HG02588 (cell line): ENCODE results near the gene HSCB.
"Not testable (repeated sequence)": the region's sequence is repeated elsewhere in the genome, so short reads cannot be mapped to it uniquely, and the experiment has no call there.

ENCODE experiments used
- ATAC-seq: cut with Tn5 transposase; IDR thresholded peaks from one replicate; pipeline ENCODE4 v1.9.1; 2021; ENCODE audit warnings: mild to moderate bottlenecking, moderate library complexity; ENCODE audit not compliant: unreplicated experiment

The HSCB gene, protein sequence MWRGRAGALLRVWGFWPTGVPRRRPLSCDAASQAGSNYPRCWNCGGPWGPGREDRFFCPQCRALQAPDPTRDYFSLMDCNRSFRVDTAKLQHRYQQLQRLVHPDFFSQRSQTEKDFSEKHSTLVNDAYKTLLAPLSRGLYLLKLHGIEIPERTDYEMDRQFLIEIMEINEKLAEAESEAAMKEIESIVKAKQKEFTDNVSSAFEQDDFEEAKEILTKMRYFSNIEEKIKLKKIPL

DNA sequence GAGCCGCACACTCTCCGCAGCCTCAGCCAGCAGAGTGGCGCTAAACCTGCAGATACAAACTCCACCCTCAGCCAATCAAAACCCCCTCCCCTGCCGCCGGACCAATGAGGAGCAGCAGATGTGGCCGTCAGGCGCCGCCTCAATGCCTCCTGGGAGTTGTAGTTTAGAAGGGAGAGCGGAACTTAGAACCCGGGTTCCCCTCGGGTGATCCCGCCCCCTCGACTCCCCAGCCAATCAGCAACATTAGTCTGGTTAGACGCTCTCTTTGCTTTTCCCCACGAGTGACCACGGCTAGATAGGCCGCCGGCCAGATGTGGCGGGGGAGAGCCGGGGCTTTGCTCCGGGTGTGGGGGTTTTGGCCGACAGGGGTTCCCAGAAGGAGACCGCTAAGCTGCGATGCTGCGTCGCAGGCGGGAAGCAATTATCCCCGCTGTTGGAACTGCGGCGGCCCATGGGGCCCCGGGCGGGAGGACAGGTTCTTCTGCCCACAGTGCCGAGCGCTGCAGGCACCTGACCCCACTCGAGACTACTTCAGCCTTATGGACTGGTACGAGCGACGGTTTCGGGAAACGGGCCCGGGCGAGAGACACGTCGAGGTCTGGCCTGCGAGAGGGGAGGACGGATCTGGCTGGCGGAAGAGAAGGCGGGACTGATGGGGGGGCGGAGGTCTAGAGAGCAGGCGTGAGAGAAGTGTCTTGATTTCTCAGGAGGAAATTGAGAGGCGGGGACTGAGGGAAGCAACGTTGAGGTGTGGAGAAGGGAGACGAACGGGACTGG lies at the start of gene HSCB, which contains the start of gene CHEK2:
Gene HSCB, plus strand, starts transcription at position 255 of the 777 bp plus-strand sequence. Its CDS starts 57 bp downstream, at position 312.
Gene CHEK2, minus strand, starts transcription at position 36 of the 777 bp plus-strand sequence. CDS start 7,099 bp downstream, outside the sequence.
- peak; percentile 86 for ATAC-seq

DNA sequence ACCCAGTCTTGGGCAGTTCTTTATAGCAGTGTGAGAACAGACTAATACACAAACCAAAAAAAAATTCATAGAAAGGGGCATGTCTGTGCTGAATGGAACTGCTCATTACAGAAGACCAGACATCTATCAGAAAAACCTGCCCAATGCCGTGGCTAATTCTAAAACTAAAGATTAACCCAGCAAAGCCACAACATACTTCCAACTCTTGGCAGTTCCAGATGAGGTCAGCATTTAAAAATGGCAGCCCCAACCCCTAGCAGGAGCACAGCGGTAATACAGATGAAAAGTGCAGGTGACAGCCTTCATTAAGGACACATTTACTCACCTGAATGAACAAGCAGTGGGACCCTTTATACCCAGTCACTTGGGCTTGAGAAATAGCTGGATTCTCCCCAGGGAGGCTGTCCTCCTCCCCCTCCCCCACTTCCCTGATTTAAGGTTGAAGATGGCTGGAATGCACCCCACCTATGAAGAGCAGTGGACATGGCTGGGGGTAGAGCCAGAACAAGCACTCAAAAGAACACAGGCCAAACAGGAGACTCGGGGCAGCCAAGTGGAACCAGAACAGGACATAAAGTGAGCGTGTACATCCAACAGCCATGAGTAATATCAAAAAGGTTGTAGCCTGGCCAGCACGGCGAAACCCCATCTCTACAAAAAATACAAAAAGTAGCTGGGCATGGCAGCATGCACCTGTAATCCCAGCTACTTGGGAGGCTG lies 48.6 kb upstream of the HSCB start:
- not testable (repeated sequence) for ATAC-seq

DNA sequence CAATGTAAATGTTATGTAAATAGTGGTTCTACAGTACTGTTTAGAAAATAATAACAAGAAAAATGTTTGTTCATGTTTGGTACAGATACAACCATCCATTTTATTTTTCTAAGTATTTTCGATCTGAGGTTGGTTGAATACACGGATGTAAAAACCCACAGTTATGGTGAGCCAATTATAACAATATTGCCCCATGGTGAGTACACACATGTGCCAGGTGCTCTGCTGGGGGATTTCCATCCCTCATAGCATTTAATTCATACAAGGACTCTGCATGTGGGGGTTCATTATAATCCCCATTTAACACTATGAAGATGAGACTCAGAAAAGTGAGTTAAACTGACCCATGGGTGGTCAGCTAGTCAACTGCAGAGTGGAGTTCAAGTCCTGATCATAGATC lies 38.9 kb upstream of the HSCB start:
- ATAC-seq = no peak

DNA sequence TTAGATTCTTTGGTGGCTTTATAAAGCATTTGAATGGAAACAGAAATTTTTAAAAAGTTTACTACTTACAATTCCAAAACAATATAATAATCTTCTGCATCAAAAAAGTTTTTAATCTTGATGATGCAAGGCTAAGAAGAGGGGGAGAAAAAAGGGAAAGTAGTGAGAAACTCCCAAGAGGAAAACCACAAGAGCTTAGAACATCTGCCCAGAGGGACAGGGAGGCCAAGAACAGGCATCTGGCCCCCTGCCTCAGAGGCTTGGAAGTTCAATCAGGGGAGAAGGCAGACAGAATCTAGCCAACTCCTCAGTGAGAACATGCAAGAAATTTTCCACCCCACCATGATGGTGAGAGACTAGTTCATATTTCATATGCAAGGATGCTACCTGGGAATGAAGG lies 38.4 kb upstream of the HSCB start:
- ATAC-seq = no peak

DNA sequence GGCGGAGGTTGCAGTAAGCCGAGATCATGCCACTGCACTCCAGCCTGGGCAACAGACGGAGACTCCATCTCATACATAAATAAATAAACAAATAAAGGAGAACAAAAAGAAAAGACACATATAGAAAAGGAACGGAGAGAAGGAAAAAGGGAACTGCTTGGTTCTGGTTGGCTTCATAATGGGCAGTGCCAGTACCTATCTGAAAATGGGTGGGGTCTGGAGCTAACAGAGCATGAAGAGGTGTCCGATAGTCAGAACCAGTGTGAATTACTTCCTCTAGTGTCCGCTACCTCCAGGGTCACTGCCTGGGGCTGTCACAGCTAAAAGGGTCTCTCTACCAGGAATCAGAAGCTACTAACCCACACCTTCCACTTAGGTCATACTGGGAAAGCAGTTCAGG lies 35.0 kb upstream of the HSCB start:
- ATAC-seq = no peak

DNA sequence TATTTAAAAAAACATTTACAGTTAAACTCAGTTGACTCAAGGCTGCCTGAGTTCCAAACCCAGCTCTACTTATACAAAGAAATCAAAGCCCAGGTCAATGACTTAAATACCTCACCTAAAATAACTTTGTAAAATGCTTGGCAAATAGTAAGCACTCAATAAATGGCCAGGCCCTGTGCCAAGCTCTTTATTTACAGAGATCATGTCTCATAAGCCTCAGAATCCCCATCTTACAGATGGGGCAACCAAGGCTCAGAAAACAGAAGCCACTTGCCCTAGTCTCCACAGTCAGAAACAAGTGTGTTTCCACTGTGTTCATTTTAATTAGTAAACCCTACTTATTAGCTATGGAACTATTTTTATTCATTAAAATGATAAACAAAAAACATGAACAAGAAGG lies 31.7 kb upstream of the HSCB start:
- ATAC-seq = no peak

DNA sequence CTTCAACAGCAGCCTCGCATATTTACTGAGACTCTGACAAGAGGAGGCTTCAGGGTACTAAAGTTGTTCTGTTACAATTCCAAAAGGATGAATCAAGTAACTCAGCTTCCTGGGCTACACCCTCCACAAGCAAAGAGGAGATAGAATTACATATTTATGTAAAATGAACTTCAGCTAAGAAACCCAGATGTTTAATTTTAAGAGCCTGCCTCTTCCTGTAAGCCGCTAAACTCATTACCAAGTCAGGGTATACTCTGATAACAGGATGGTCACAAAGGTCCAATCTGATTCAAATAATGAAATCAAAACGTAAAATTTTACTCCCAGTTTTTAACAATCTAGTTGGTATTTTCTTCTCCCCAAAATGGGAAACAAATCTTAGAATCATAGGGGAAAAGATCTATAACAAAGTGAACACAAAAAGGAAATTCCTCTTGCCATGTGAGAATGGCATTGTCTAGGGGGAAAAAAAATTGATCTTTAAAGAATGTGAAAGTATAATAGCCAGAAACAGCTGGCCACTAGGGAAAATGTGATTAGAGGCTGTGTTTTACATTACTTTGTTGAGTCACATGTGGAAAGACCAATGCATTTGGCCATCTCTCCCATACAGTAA lies 31.2 kb upstream of the HSCB start:
- ATAC-seq = no peak

DNA sequence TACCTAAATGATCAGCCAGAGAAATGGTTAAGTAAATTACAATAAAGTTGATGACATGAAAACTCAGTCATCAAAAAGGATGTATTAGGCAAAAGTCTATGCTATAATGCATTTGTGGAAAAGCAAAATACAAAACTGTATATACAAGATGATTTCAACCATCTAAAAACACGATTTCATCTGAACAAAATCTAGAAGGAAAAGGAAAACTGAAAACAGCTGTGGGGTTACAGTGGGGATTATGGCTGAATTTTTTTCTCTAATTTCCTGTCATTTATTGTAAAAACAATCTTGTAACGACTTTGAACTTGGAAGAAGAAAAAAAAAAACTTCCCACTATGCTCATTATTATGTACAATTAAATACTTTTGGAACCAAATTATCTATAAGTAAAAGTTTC lies 30.5 kb upstream of the HSCB start:
- ATAC-seq = no peak

DNA sequence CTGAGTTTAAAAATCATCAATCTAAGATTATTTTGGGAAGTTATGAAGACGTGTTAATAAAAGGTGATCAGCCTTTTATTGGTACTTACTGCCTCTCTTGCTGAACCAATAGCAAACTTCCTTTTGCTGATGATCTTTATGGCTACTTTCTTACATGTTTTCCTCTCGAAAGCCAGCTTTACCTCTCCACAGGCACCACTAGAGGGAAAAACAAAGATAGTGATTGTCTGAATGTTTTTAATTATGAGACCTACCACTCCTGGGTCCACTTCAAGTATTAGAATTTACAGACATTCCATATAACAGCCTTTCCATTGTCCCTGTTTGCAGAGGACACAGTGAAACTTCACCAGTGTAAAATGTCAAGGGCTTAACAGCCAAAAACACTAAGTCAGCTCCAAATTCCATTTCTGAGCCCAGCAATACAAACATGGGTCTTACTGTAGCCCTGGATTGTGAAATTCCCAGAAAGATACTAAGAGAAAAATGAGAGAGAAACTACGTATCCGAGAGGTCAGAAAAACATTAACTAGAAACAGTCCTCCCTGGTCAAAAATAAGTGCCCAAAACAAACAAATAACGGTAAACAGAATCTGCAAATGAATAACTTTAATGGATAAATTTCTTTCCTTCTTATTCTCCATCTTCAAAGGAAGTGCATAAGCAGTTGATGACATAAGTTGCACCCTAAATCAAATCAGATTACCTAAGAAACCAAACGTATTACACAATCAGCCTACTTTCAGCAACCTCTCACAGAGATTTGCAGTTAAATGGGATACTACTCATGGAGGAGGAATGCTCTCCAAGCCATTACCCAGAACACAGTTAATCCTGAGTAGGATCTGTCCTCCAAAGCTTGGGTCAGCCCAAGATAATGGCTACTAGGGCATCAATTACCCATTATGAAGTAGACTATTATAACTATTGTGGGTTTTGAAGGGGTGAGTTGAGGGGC lies 29.7 kb upstream of the HSCB start:
- no peak for ATAC-seq

DNA sequence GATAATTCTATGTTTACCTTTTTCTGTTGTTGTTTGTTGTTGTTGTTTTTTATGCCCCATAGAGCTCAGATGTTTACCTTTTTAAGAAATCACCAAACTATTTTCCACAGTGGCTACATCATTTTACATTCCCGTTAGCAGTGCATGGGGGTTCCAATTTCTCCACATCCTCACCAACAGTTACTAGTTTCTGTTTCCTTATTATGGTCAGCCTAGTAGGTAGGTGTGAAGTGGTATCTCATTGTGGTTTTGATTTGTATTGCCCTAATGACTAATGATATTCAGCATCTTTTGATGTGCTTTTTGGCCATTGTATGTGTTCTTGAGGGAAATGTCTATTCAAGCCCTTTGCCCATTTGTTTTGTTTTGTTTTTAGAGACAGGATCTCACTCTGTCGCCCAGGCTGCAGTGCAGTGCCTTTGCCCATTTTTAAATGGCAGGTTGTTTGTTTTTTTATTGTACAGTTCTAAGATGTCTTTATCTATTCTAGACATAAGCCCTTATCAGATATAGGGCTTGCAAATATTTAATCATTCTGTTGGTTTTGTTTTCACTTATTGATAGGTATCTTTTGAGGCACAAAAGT lies 27.7 kb upstream of the HSCB start:
- no peak for ATAC-seq

DNA sequence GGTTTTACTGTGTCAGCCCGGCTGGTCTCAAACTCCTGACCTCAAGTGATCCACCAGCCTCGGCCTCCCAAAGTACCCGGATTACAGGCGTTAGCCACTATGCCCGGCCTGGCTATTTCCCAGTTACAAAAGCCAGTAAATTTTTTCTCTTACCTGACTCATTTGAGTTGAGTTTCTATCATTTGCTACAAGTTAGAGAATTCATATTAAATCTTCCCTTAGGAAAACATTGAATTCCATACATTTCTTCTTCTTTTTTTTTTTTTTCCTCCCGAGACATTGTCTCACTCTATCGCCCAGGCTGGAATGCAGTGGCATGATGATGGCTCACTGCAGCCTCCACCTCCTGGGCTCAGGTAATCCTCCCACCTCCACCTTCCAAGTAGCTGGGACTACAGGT lies 26.2 kb upstream of the HSCB start:
- ATAC-seq = no peak

DNA sequence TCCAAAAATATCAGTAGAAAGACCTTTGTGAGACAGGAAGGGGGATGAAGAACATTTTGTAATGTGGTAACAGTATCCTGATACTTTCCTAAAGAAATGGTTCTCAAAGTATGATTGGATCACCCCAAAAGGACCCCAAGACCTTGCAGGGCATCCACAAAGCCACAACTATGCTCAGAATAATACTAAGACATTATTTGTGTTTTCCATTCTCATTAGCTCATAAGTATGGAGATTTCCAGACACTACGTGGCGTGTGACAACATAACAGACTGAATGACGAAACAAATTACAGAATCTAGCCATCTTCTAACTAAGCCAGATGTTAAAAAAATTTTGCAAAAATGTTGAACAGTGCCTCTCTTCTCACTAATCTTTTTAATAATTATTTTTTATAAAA lies 25.2 kb upstream of the HSCB start:
- ATAC-seq = no peak

DNA sequence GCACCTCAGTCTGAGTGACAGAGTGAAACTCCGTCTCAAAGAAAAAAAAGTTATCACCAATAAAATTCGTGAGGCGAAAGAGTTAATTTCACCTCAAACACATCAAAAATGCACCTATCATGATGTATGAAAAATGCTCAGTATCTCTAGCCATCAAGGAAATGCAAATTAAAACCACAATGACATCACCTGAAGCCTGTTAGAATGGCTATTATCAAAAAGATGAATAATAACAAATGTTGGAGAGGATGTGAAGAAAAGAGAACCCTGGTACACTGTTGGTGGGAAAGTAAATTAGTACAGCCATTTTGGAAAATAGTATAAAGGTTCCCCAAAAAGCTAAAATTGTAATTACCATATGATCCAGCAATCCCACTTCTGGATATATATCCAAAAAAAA lies 23.8 kb upstream of the HSCB start:
- ATAC-seq = no peak

DNA sequence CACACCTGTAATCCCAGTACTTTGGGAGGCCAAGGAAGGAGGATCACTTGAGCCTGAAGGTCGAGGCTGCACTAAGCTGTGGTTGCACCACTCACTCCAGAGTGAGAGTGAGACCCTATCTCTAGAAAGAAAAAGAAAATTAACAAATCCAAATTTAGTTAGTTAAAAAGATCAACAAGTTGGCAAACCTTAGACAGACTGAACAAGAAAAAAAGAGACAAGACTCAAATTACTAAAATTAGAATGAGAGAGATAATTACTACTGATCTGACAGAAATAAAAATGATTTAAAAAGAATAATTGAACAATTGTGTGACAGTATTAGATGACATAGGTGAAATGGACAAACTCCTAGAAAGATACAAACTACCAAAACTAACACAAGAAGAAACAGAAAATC lies 13.8 kb upstream of the HSCB start:
- ATAC-seq = no peak

DNA sequence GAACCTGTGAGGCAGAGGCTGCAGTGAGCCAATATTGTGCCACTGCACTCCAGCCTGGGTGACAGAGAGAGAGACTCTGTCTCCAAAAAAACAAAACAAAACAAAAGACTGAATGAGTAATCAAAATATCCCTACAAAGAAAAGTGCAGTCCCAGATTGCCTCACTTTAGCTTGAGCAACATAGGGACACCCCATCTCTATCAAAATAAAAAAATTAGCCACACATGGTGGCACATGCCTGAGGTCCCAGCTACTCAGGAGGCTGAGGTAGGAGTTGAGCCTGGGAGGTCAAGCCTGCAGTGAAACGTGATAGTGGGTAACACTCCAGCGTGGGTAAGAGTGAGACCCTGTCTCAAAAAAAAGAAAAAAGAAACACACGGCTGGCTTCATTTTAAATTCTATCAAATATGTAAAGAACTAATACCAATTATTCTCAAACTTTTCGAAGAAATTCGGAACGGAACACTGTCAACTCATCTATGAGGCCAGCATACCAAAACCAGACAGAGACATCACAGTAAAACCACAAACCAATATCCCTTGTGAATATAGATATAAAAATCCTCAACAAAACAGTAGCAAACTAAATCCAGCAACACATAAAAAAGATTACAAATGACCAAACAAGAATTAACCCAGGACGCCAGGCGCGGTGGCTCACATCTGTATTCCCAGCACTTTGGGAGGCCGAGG lies 13.1 kb upstream of the HSCB start:
- no peak for ATAC-seq

DNA sequence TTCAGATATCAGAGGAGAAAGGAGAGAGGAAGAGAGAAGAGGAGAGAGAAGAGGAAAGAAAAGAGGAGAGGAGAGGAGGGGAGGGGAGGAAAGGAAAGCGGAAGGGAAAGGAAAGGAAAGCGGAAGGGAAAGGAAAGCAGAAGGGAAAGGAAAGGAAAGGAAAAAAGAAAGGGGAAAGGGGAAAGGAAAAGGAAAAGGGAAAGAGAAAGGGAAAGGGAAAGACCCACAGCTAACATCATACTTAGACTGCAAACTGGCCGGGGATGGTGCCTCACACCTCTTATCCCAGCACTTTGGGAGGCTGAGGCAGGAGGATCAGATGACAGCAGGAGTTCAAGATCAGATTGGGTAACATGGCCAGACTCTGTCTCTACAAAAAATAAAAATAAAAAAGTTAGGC lies 11.7 kb upstream of the HSCB start:
- ATAC-seq = no peak

DNA sequence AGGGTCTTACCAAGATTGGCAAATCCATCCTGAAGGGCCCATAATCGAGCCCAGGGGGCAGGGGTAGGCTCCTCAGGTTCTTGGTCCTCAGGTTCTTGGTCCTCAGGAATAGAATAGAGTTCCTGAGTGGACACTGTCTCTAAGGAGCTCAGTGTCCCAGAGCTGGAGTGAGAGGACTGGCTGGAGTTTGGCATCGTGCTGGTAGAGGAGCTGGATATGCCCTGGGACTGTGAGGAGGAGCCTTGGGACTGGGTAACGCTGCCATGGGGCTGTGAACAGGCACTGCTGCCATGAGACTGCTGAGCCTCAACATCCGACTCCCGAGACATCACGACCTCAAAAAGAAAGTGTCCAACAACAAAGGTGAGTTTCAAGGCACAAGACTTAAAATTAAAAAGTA lies 7.4 kb upstream of the HSCB start:
- ATAC-seq = no peak

DNA sequence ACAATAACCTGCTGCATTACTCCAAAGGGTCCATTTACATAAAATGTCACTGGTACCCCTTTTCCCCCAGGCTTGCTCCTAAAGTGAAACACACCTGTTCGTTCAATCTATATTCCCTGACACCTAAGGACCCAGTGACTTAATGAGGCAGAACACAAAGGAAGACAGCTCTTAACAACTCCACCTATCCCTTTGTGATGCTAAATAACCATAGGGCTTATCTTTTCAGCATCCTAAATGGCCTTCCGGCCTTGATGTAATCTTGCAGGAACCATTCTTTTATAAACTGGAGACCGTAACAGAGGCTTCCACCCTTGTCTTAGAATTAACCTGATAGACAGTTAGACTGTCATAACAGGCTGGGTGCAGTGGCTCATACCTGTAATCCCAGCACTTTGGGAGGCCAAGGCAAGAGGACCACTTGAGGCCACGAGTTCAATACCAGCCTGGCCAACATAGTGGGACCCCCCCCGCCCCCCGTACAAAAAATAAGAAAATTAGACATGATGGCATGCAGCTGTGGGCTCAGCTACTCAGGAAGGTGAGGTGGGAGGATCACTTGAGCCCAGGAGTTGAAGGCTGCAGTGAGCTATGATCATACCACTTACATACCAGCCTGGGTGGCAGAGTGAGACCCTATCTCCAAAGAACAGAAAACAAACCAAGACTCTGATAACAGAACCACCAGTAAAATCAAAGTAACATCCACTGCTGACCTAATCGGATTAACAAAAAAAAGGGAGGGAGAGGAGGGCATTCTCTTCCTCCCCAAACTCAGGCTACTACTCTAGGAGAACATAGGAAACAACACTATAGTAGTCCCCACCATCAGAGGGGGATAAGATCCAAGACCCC lies 5.3 kb upstream of the HSCB start:
- ATAC-seq = no peak
